HG02588 (cell line): Measurements from ENCODE around the gene ETV3.

Experiments used
- ATAC-seq: cut with Tn5 transposase; IDR thresholded peaks from one replicate; pipeline ENCODE4 v1.9.1; 2021; ENCODE audit warnings: mild to moderate bottlenecking, moderate library complexity; ENCODE audit not compliant: unreplicated experiment

Gene ETV3

GRCh38 chr1:157162345-157162744 lies 24.1 kb upstream of the ETV3 start:
- no peak for ATAC-seq

GRCh38 chr1:157161901-157162300 lies 23.7 kb upstream of the ETV3 start:
- ATAC-seq = no peak

- ATAC-seq = no peak
Observed at GRCh38 chr1:157158967-157159366, 20.8 kb upstream of the ETV3 start.

- ATAC-seq = no peak
Observed at GRCh38 chr1:157157501-157158190, 19.5 kb upstream of the ETV3 start.

GRCh38 chr1:157156058-157156541 lies 17.9 kb upstream of the ETV3 start:
- ATAC-seq = no peak

- ATAC-seq = no peak
Observed at GRCh38 chr1:157155658-157156057, 17.5 kb upstream of the ETV3 start.

- no peak for ATAC-seq
Observed at GRCh38 chr1:157154940-157155514, 16.8 kb upstream of the ETV3 start.

GRCh38 chr1:157154291-157154690 lies 16.1 kb upstream of the ETV3 start:
- no peak for ATAC-seq

GRCh38 chr1:157153746-157154145 lies 15.6 kb upstream of the ETV3 start:
- ATAC-seq = no peak

GRCh38 chr1:157152510-157152909 lies 14.3 kb upstream of the ETV3 start:
- ATAC-seq = no peak

GRCh38 chr1:157151506-157151905 lies 13.3 kb upstream of the ETV3 start:
- ATAC-seq = no peak

GRCh38 chr1:157151073-157151472 lies 12.9 kb upstream of the ETV3 start:
- no peak for ATAC-seq

- no peak for ATAC-seq
Observed at GRCh38 chr1:157150631-157151030, 12.4 kb upstream of the ETV3 start.

- ATAC-seq = no peak
Observed at GRCh38 chr1:157147906-157148700, 9.9 kb upstream of the ETV3 start.

- no peak for ATAC-seq
Observed at GRCh38 chr1:157147037-157147436, 8.8 kb upstream of the ETV3 start.

GRCh38 chr1:157146244-157146643 lies 8.0 kb upstream of the ETV3 start:
- ATAC-seq = no peak

- no peak for ATAC-seq
Observed at GRCh38 chr1:157145076-157145475, 6.9 kb upstream of the ETV3 start.

- ATAC-seq = no peak
Observed at GRCh38 chr1:157144509-157144908, 6.3 kb upstream of the ETV3 start.

- ATAC-seq = no peak
Observed at GRCh38 chr1:157142765-157143423, 4.7 kb upstream of the ETV3 start.

- ATAC-seq = no peak
Observed at GRCh38 chr1:157142201-157142600, 4.0 kb upstream of the ETV3 start.

- ATAC-seq = no peak
Observed at GRCh38 chr1:157141212-157141855, 3.1 kb upstream of the ETV3 start.
